Measurements from ENCODE around the gene S100A9. TPM values are rescaled to one million over a fixed set of nuclear protein-coding genes. Genes with fewer than 3 reads are reported as not detected.

S100A9 gene
- total RNA-seq, 1 donor from 2014 or later, result not detected

DNA sequence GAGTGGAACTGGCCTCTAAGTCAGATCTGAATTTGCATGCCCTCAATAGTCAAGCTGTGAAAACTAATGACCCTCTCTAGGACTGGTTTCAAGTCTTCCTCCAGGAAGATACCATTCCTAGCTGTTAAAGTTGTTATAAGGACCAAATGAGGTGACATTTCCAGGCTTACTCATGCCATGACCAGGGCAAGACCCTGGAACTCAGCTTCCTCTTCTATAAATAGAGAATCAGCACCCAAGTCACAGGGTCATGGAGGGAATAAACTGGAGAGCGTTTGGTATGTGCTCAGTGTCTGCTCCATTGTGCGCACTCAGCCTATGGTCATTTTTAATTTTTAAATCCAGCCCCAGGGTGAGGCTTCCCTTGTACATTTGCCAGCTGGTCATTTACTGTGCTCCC, 2.5 kb downstream of the S100A9 start:
- Mint-ChIP-seq H3K27ac (no peak overlapping the region), H3K4me1 (peaks cover 7% of the 10 kb centered on the region), H3K27me3 (peaks cover 9% of the 10 kb centered on the region), H3K36me3 (ENCODE audit: low read depth) (no peaks in the 10 kb centered on the region), H3K9me3 (no peaks in the 10 kb centered on the region), H3K4me3 (no peak overlapping the region)
- no peak for DNase-seq
- intact Hi-C loops (cut with micrococcal nuclease), result no loop called here

DNA sequence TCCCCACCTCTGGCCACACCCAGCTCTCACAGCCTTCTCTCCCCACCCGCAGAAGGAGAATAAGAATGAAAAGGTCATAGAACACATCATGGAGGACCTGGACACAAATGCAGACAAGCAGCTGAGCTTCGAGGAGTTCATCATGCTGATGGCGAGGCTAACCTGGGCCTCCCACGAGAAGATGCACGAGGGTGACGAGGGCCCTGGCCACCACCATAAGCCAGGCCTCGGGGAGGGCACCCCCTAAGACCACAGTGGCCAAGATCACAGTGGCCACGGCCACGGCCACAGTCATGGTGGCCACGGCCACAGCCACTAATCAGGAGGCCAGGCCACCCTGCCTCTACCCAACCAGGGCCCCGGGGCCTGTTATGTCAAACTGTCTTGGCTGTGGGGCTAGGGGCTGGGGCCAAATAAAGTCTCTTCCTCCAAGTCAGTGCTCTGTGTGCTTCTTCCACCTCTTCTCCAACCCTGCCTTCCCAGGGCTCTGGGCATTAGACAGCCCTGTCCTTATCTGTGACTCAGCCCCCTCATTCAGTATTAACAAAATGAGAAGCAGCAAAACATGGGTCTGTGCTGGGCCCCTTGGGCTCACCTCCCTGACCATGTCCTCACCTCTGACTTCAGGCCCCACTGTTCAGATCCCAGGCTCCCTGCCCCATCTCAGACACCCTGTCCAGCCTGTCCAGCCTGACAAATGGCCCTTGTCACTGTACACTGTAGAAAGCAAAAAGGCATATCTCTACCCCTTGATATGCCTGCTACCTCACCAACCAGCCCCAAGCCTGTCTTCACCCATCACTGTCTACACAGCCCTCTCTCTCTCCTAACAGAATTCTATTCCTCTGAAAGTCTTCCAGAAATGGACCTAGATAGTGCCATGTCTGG, 3.2 kb downstream of the S100A9 start:
- Mint-ChIP-seq H3K36me3 (ENCODE audit: low read depth) (no peaks in the 10 kb centered on the region), H3K4me3 (no peak overlapping the region), H3K4me1 (peaks cover 7% of the 10 kb centered on the region), H3K27ac (no peak overlapping the region), H3K27me3 (peaks cover 9% of the 10 kb centered on the region), H3K9me3 (no peaks in the 10 kb centered on the region)
- intact Hi-C loops (cut with micrococcal nuclease), result no loop called here
- DNase-seq, result no peak

DNA sequence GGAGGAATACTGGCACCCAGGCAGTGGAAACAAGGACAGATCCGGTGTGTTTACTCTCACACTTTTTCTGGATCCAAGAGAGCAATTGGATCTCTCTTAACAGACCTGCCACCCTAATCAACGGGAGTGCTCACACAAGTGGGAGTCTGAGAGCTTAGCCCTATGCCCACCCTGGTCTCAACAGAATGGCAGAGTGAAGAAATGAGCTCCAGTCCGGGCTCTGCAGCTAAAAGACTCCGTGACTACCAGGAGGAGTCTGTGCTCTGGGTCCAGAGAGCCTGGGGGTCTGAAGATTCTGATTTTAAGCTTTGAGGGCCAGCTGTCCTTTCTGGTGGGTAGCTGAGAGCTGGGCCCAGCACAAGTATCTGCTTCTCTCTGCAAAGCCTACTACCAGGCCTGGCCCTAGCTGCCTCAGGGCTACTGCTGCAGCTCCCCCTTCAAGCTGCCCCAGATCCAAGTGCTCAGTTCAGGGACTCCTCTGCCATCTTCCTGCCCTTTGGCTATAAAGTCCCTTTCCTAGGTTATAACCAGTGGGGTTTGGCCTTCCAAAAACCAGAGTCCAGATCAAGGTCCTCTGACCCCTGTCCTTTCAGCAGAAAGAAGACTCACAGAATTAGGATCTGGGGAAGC, 3.9 kb downstream of the S100A9 start:
- Mint-ChIP-seq H3K4me3 (no peak overlapping the region), H3K27ac (no peak overlapping the region), H3K9me3 (no peaks in the 10 kb centered on the region), H3K36me3 (ENCODE audit: low read depth) (no peaks in the 10 kb centered on the region), H3K4me1 (peaks cover 7% of the 10 kb centered on the region), H3K27me3 (peaks cover 11% of the 10 kb centered on the region)
- DNase-seq, result no peak
- intact Hi-C loops (cut with micrococcal nuclease), result no loop called here

DNA sequence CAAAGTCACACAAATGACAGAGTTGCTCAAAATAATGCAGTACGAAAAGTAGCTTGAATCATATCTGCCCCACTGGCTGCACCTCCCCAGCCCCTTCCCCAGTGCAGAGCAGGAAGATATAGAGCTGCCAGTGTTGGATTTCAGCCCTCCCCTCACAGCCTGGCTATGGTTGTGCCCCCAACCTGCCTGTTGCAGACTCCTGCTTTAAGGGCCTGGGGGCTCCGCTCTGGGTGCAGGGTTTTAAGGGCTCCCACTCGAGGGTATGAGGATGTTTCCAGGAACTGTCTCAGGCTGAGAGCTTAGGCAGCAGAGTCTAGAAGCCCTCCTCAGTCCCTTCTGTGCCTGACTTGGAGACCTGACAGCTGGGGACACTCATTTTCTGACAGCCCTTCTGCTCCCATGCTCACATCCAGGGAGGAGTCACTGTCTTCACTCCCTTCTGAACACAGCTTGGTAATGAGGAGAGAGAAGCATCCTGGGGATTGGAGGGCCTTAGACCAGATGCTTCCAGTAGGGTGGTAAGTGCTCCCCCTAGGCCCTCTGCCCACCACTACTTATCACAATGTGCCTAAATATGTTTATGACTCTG, 4.6 kb downstream of the S100A9 start:
- Mint-ChIP-seq H3K27ac (no peak overlapping the region), H3K9me3 (no peaks in the 10 kb centered on the region), H3K27me3 (peaks cover 11% of the 10 kb centered on the region)

DNA sequence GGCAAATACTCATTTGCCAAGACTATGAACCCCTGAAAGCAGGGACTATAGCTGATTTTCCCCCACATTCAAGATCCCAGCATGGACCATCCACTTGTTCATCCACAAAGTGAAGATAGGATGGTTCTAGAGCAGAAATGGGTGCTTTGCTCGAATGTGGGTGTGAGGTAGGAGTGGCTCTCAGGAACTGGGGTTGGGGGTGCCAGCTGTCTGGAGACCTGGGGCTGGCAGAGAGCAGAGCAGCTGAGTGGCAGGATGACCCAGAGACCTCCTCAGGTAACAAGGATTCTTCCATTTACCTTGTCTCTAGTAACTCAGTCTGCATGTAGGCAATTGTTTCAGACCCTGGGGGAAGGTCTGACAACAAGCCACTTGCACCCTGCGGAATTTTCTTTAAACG, 6.0 kb downstream of the S100A9 start:
- DNase-seq, result no peak
- Mint-ChIP-seq H3K9me3 (no peaks in the 10 kb centered on the region), H3K27ac (no peak overlapping the region), H3K4me3 (no peak overlapping the region), H3K36me3 (ENCODE audit: low read depth) (no peaks in the 10 kb centered on the region), H3K4me1 (no peaks in the 10 kb centered on the region), H3K27me3 (peaks cover 12% of the 10 kb centered on the region)
- intact Hi-C loops (cut with micrococcal nuclease), result no loop called here

More for the DNA sequence above, 4.6 kb downstream of the S100A9 start:
- Mint-ChIP-seq H3K4me3 (no peak overlapping the region), H3K36me3 (ENCODE audit: low read depth) (no peaks in the 10 kb centered on the region), H3K4me1 (peaks cover 4% of the 10 kb centered on the region)
- DNase-seq, result no peak
- intact Hi-C loops (cut with micrococcal nuclease), result no loop called here

DNA sequence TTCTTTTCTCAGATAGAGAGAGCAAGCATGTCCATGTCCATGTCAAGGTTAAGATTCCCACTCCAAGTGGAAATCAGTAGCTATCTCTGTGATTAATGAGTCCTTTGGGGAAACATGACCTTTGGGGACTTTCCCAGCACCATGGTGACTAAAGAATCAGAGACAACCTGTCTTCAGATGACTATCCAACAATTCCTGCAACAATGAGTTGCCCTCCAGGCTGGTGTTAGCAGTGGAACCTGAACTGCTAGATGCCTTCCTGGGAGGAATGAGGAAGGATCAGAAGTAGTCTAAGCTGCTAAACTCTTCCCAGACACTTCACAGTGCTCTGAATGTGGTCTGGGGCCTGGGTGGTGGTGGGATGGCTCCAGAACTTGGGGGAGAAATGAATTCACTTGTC, 6.5 kb downstream of the S100A9 start:
- no peak overlapping the region for H3K27ac Mint-ChIP-seq
- intact Hi-C loops (cut with micrococcal nuclease), result no loop called here
- H3K27me3 Mint-ChIP-seq, result peaks cover 12% of the 10 kb centered on the region
- H3K4me1 Mint-ChIP-seq, result no peaks in the 10 kb centered on the region
- no peaks in the 10 kb centered on the region for H3K36me3 Mint-ChIP-seq (ENCODE audit: low read depth)
- DNase-seq, result no peak
- H3K4me3 Mint-ChIP-seq, result no peak overlapping the region
- no peaks in the 10 kb centered on the region for H3K9me3 Mint-ChIP-seq

DNA sequence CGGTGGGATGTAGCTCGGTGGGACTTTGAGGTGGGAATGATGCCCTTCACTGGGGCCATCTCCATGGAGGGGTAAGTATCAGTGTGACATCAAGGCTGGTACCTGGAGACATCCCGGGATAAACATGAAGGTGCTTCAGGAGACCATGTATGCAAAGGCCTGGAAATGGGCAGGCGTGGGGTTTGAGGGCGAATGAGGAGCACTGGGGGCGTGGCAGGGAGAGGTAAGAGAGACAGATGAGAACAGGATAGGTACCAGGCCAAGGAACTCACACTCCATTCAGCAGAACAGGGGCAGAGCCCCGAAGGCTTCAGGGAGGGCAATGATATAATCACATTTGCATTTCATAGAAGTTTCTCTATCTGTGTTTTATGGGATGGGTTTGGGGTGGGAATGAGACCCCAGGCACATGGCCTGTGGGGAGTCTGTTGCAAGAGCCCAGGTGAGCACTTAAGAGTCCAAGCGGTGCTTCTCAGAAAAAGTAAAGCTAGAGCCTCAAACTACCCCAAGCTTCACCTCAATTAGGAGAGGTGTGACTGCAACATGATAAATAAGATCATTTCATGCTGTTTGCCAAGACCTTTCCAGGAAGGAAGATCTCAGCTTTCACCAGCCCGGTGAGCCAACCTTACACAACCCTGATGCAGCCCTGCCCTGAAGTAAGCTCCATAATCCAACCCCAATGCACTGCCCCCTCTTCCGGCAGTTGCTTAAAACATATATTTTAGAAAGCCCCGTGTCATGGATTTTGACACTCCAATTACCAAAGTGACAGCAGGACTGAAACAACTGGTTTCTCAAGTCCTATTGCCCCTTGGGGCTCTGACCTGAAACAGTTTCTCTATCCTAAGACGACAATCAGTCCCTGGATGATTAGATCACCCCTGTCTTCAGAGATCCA, 7.4 kb downstream of the S100A9 start:
- Mint-ChIP-seq H3K4me1 (no peaks in the 10 kb centered on the region), H3K27me3 (peaks cover 15% of the 10 kb centered on the region), H3K36me3 (ENCODE audit: low read depth) (no peaks in the 10 kb centered on the region), H3K4me3 (no peak overlapping the region), H3K9me3 (no peaks in the 10 kb centered on the region), H3K27ac (no peak overlapping the region)
- intact Hi-C loops (cut with micrococcal nuclease), result no loop called here
- DNase-seq, result no peak

DNA sequence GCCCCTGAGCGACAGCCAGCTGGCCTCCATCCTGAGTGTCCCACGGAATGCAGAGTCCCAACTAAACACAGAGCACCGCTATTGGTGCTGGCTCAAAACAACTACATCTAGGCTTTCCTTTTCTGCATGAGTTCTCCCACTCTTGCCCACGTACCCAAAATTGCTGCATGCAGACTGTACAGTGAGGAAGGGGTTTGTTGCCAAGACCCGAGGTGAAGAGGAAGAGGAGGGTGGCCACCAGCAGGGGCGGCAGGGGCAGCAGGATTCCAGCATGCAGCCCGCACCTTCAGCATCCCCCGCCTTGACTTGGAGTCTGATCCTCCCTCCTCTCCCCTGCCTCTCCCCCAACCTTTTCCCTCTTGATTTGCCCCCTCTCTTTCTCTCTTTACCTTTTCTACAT, 8.0 kb downstream of the S100A9 start:
- Mint-ChIP-seq H3K9me3 (no peaks in the 10 kb centered on the region), H3K36me3 (ENCODE audit: low read depth) (no peaks in the 10 kb centered on the region), H3K4me3 (no peak overlapping the region), H3K27ac (no peak overlapping the region), H3K4me1 (no peaks in the 10 kb centered on the region), H3K27me3 (peaks cover 15% of the 10 kb centered on the region)
- intact Hi-C loops (cut with micrococcal nuclease), result no loop called here
- DNase-seq, result no peak

DNA sequence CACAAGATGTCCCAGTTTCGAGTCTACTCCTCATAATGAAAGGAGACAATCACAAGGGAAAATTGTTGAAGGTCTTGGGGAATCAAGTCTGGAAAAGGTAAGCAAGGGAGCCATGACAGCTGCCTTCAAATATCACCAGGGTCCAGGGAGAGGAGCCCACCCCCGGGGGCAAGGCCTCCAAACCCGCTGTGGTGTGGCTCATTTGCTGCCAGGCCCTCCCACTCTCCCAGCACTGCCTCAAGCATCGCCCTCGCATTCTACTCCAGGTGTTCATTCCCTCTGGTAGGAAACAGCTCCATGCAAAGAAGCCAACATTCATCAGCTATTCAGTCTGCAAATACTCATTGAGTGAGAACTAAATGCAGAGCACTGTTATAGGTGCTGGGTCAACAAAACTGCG, 8.6 kb downstream of the S100A9 start:
- no peak overlapping the region for H3K4me3 Mint-ChIP-seq
- H3K36me3 Mint-ChIP-seq (ENCODE audit: low read depth), result no peaks in the 10 kb centered on the region
- intact Hi-C loops (cut with micrococcal nuclease), result no loop called here
- DNase-seq, result no peak
- no peaks in the 10 kb centered on the region for H3K4me1 Mint-ChIP-seq
- no peaks in the 10 kb centered on the region for H3K9me3 Mint-ChIP-seq
- no peak overlapping the region for H3K27ac Mint-ChIP-seq
- peaks cover 15% of the 10 kb centered on the region for H3K27me3 Mint-ChIP-seq

DNA sequence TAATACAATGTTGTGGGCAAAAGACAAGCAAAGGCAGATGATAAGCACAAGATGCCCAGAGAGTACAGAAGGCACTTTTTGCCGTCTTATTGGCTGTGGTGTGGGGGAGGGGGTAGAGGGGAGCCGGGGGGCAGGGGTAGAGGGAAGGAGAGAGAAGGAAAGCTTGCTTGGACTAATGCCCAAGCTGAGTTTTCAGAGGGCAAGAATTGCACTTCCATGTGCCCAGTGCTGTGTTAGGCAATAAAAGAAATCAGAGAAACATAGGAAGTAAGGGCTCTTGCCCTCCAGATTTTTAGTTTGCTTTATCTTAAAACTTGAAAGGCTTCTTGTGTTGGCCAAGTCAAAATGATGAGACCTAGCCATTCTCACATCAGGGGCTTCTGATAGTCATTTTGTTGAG, 9.4 kb downstream of the S100A9 start:
- intact Hi-C loops (cut with micrococcal nuclease), result no loop called here
- Mint-ChIP-seq H3K9me3 (no peaks in the 10 kb centered on the region), H3K36me3 (ENCODE audit: low read depth) (no peaks in the 10 kb centered on the region), H3K27ac (no peak overlapping the region), H3K4me3 (no peak overlapping the region), H3K27me3 (peaks cover 18% of the 10 kb centered on the region), H3K4me1 (no peaks in the 10 kb centered on the region)
- no peak for DNase-seq

DNA sequence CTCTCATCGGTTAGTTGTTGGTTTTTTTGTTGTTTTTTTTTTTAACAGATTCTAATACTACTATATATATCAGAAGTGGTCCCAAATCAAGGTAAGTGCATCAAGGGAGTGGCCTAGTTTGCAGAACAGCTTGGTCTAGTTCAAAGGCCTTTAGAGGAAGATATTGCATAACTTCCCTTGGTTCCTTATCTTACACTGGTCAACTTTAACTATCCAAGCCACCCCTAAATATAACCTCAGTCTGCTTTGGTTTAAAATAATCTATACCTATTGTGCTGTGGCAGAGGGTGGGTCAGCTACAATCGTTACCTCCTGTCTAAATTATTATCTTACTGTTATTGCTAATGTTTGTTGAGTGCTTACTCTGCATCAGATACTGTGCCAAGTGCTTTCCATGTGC, 10.8 kb downstream of the S100A9 start:
- Mint-ChIP-seq H3K4me3 (no peak overlapping the region), H3K27ac (no peak overlapping the region), H3K4me1 (no peaks in the 10 kb centered on the region), H3K9me3 (no peaks in the 10 kb centered on the region), H3K36me3 (ENCODE audit: low read depth) (no peaks in the 10 kb centered on the region), H3K27me3 (peaks cover 13% of the 10 kb centered on the region)
- intact Hi-C loops (cut with micrococcal nuclease), result no loop called here
- no peak for DNase-seq

DNA sequence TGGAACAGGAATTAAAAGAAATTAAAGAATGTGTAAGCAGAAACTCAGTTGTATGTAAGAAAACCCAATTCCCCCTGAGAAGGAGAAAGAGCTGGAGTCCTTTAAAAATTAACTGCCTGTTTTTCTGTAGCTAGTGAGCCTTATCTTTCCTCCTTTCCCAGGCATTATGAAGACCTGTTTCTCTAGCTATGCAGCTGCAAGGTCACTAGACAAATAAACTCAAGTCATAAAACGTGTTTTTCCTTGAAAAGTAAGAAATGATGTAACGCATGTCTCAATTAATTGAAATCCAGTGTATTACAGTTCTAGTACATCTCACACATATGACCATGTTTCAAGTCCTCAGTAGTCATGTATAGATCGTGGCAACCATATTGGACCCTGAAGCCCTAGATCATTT, 12.5 kb downstream of the S100A9 start:
- no peak for DNase-seq
- H3K27ac Mint-ChIP-seq, result no peak overlapping the region
- no peaks in the 10 kb centered on the region for H3K4me1 Mint-ChIP-seq
- H3K36me3 Mint-ChIP-seq (ENCODE audit: low read depth), result no peaks in the 10 kb centered on the region
- intact Hi-C loops (cut with micrococcal nuclease), result no loop called here
- peaks cover 9% of the 10 kb centered on the region for H3K27me3 Mint-ChIP-seq
- no peak overlapping the region for H3K4me3 Mint-ChIP-seq
- no peaks in the 10 kb centered on the region for H3K9me3 Mint-ChIP-seq

DNA sequence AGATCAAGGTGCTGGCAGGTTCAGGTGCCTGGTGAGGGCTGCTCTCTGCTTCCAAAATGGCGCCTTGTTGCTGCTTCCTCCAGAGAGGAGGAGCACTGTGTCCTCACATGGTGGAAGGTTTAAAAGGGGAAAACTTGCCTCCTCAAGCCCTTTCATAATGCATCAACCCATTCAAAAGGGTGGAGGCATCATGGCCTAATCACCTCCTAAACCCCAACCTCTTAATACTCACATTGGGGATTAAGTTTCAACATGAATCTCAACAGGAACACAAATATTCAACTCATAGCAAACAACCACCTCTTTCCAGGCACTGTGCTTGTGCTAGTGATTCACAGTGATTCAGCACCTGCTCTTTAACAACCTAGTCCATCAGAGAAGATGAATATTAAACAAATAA, 13.6 kb downstream of the S100A9 start:
- Mint-ChIP-seq H3K4me1 (no peaks in the 10 kb centered on the region), H3K27me3 (peaks cover 8% of the 10 kb centered on the region), H3K36me3 (ENCODE audit: low read depth) (no peaks in the 10 kb centered on the region), H3K4me3 (no peak overlapping the region), H3K27ac (no peak overlapping the region), H3K9me3 (no peaks in the 10 kb centered on the region)
- intact Hi-C loops (cut with micrococcal nuclease), result no loop called here
- DNase-seq, result no peak

DNA sequence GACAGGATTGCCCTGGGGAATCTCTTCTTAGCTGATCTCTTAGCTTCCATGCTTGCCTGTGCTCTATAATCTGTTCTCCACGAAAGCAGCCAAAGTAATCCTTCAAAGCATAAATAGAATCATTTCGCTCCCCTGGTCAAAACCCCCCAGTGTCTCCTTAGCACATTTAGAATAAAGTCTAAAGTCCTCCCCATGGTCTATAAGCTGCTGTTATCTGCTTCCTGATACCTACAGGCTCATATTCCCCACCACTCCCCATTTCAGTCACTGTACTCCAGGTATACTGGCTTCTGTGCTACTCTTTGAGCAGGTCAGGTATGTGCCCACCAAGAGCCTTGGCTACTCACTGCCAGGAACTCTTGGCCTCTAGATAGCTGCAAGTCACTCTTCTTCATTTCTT, 14.9 kb downstream of the S100A9 start:
- no peaks in the 10 kb centered on the region for H3K36me3 Mint-ChIP-seq (ENCODE audit: low read depth)
- peaks cover 17% of the 10 kb centered on the region for H3K27me3 Mint-ChIP-seq
- H3K27ac Mint-ChIP-seq, result no peak overlapping the region
- intact Hi-C loops (cut with micrococcal nuclease), result no loop called here
- no peaks in the 10 kb centered on the region for H3K9me3 Mint-ChIP-seq
- no peak overlapping the region for H3K4me3 Mint-ChIP-seq
- DNase-seq, result no peak
- H3K4me1 Mint-ChIP-seq, result no peaks in the 10 kb centered on the region
